Myocyte (in vitro differentiated cells): ENCODE data around the gene ATP8B2. TPM values are rescaled to one million over a fixed set of nuclear protein-coding genes. Genes with fewer than 3 reads are reported as not detected.
"Not testable (repeated sequence)": the region's sequence is repeated elsewhere in the genome, so short reads cannot be mapped to it uniquely, and the experiment has no call there.

Experiments used
- DNase-seq: peaks from one replicate; pipeline ENCODE4 v3.0.0-alpha.2; 2012; ENCODE audit warnings: low read depth
- polyA plus RNA-seq: library from polyadenylated mRNA; unstranded; fragments of >200 nt; gene quantifications from one replicate; pipeline ENCODE4 v1.2.1, GENCODE V29; 2012; ENCODE audit warnings: missing spikeins
- total RNA-seq: library from RNA; depleted of rRNA; stranded (reverse); fragments of >200 nt; gene quantifications from 2 replicates; pipeline ENCODE4 v1.2.3, GENCODE V29; 2014

Gene ATP8B2
- 44.0 and 46.9 TPM in 2 replicates for total RNA-seq
- polyA plus RNA-seq, result 52.9 TPM

GRCh38 chr1:154324669-154325582 is at the start of gene ATP8B2:
ATP8B2 (plus strand) TSS chr1:154325525; CDS start chr1:154328142, 2,617 bp downstream.
- DNase-seq, result peak; percentile 80

- DNase-seq, result no peak
Observed at GRCh38 chr1:154276797-154277196, 48.5 kb upstream of the ATP8B2 start.

GRCh38 chr1:154287591-154287990 is 37.7 kb upstream of the ATP8B2 start:
- not testable (repeated sequence) for DNase-seq

- no peak for DNase-seq
Observed at GRCh38 chr1:154288661-154289060, 36.7 kb upstream of the ATP8B2 start.

GRCh38 chr1:154290921-154291320 is 34.4 kb upstream of the ATP8B2 start:
- DNase-seq, result no peak

- DNase-seq, result peak; percentile 21
Observed at GRCh38 chr1:154295408-154296235, 29.7 kb upstream of the ATP8B2 start.

GRCh38 chr1:154301582-154301981 is 23.7 kb upstream of the ATP8B2 start:
- no peak for DNase-seq

- no peak for DNase-seq
Observed at GRCh38 chr1:154304664-154305337, 20.5 kb upstream of the ATP8B2 start.

GRCh38 chr1:154306151-154306550 is 19.2 kb upstream of the ATP8B2 start:
- peak; percentile 81 for DNase-seq

GRCh38 chr1:154307670-154308270 is 17.6 kb upstream of the ATP8B2 start:
- not testable (repeated sequence) for DNase-seq

- not testable (repeated sequence) for DNase-seq
Observed at GRCh38 chr1:154309136-154309535, 16.2 kb upstream of the ATP8B2 start.

- not testable (repeated sequence) for DNase-seq
Observed at GRCh38 chr1:154312229-154313065, 12.9 kb upstream of the ATP8B2 start.

GRCh38 chr1:154313066-154313356 is 12.3 kb upstream of the ATP8B2 start:
- DNase-seq, result no peak

GRCh38 chr1:154314226-154314625 is 11.1 kb upstream of the ATP8B2 start:
- DNase-seq, result not testable (repeated sequence)

- DNase-seq, result no peak
Observed at GRCh38 chr1:154316704-154317103, 8.6 kb upstream of the ATP8B2 start.

GRCh38 chr1:154318386-154318785 is 6.9 kb upstream of the ATP8B2 start:
- no peak for DNase-seq

- DNase-seq, result no peak
Observed at GRCh38 chr1:154320882-154321608, 4.3 kb upstream of the ATP8B2 start, which contains the start of gene AQP10. AQP10 (plus strand) TSS chr1:154321093; CDS start chr1:154321156, 63 bp downstream.

GRCh38 chr1:154321609-154321934 is 3.8 kb upstream of the ATP8B2 start:
- not testable (repeated sequence) for DNase-seq

GRCh38 chr1:154323493-154323892 is 1.8 kb upstream of the ATP8B2 start:
- no peak for DNase-seq

GRCh38 chr1:154324241-154324640 is 1.1 kb upstream of the ATP8B2 start:
- peak; percentile 34 for DNase-seq
